Measurements from ENCODE around the gene DNM2.

GRCh38 chr19:10852941-10853340 is 135.1 kb downstream of the DNM2 start:
- TF ChIP-seq POLR2A (IDR thresholded peaks at IDR 0.05) = no peak
- no peak for TF ChIP-seq CTCF (IDR thresholded peaks at IDR 0.05)

Data from testis (tissue), 2 donors.